ENCODE results near the gene FAM20A.
"Not testable (repeated sequence)": the region's sequence is repeated elsewhere in the genome, so short reads cannot be mapped to it uniquely, and the experiment has no call there.

Gene FAM20A

GRCh38 chr17:68589086-68589485 lies 12.1 kb downstream of the FAM20A start:
- DNase-seq (ENCODE audit: low read depth in 2 of 2): no peak

GRCh38 chr17:68588362-68588761 lies 12.8 kb downstream of the FAM20A start:
- no peak for DNase-seq (ENCODE audit: low read depth in 2 of 2)

- DNase-seq (ENCODE audit: low read depth in 2 of 2): no peak
These were observed 13.3 kb downstream of the FAM20A start for GRCh38 chr17:68587847-68588246.

DNA sequence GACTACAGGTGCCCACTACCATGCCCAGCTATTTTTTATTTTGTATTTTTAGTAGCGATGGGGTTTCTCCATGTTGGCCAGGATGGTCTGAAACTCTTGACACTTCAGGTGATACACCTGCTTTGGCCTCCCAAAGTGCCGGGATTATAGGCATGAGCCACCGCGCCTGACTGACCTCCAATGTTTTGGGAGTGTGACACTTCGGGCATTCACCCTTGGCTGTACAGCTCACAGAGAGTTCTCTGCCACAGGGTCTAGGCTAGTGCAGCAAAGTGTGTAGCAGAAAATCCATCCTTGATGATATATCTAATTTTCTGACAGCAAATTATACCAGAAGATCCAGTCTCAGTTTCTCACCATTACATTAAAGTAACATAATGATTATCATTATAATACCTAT lies 14.1 kb downstream of the FAM20A start:
- DNase-seq (ENCODE audit: low read depth in 2 of 2): no peak

DNA sequence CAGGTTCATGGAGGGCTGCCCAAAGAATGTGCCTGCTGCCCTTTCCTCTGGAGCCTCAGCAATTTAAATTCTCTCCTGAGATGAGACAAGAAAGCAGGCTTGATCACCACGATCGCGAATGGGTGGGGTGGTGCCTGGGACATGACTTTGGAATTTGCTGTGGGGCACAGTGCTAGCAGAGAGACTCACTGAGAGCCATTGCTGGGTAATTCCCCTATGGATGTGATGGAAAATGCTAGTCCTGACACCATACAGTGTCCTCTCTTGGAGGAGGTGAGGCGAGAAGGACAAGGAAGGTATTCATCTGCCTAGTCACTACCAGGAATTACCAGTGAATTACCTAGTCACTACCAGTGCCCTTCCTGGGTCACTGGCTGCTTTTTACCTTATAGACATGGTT lies 15.5 kb downstream of the FAM20A start:
- no peak for DNase-seq (ENCODE audit: low read depth in 2 of 2)

DNA sequence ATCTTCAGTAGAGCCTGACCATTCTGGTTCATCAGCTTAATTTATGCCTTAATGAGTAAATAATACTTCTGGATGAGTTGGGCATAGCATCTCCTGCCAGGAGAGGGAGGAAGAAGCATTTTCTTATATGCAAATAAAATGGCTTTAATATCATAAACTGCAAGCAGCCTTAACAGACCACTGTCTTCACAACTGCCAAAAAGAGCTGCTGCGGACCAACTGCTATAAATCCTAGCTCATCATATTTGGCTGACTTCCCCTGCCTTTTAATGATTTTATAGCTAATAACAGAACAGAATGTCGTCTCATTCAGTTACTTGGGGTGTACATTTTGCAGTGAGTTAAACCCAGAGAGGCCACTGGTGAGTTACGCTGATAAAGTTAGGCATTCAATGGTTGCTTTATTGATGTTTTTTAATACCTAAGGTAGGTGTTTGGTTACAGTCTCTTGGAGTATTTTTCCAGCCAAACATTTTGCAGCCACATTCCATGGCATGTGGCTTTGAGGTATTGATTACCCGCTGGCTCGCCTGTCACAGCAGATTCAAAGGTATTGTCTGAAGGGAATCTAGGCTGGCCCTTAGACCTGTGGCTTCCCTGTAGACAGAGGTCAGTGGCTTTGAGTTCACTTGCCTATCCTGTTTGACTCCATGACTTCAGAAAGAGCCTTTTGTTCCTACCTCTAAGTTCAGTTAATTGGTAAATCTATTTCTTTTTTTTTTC lies 16.4 kb downstream of the FAM20A start:
- no peak for DNase-seq (ENCODE audit: low read depth in 2 of 2)

- DNase-seq (ENCODE audit: low read depth in 2 of 2): not testable (repeated sequence)
These were observed 18.3 kb downstream of the FAM20A start for GRCh38 chr17:68582867-68583266.

- no peak for DNase-seq (ENCODE audit: low read depth in 2 of 2)
These were observed 19.1 kb downstream of the FAM20A start for GRCh38 chr17:68581863-68582645.

DNA sequence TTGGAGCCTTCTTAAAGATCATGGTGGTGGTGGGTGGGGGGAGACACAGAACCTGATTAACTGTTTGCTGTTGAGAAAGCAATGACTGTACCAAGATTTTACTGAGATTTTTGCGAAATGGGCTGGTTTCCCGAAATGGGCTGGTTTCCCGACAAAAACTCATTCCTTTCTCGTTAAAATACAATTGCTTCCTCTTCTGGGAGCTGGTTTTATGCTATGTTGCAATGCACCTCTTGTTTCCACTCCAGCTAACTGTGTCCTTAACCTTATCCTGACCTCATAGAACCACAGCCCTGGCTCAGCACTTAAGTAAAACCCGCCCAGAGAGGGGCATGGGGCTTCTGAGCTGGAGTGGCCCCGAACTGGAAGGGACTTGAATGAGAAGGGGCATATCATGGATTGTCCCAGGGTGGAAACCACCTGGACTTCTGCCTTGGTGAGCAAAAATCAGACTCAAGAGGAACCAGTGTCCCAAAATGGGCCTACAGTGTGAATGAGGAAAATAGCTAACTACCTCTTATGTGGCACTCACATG lies 20.9 kb downstream of the FAM20A start:
- no peak for DNase-seq (ENCODE audit: low read depth in 2 of 2)

DNA sequence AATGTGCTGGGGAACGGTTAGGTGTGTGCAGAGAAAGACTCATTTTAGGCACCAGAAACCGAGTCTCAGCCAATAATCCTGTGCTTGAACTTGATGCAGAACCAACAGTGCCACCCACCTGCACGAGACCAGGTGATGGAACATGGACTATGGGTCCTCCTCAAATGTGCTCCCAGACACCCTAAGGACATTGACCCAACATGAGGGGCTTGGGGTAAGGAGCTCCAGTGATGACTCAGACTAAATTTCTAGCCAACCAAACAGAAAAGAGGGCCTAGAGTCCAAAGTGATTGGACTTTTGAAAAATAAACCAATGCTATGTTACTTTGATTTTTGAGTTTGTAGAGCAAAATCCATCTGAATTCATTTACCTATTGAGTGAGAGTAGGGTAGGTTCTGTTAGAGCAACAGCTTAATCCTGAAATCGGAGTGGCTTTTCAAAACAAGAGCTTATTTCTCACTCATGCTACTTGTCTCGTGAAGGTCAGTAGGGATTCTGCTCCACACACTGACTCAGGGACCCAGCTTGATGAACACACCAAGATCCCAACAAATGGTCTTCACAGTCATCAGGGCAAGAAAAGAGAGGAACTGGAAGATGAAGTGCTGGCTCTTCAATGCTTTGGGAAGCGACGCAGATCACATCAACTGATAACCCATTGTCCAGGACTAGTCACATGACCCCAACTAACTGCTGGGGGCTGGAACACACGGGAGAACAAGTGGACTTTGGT lies 21.8 kb downstream of the FAM20A start:
- no peak for DNase-seq (ENCODE audit: low read depth in 2 of 2)

GRCh38 chr17:68578236-68578635 lies 22.9 kb downstream of the FAM20A start:
- no peak for DNase-seq (ENCODE audit: low read depth in 2 of 2)

- DNase-seq (ENCODE audit: low read depth in 2 of 2): no peak
These were observed 23.7 kb downstream of the FAM20A start for GRCh38 chr17:68577497-68577821.

- DNase-seq (ENCODE audit: low read depth in 2 of 2): no peak
These were observed 24.2 kb downstream of the FAM20A start for GRCh38 chr17:68576811-68577496.

- DNase-seq (ENCODE audit: low read depth in 2 of 2): no peak
These were observed 25.0 kb downstream of the FAM20A start for GRCh38 chr17:68576137-68576536.

DNA sequence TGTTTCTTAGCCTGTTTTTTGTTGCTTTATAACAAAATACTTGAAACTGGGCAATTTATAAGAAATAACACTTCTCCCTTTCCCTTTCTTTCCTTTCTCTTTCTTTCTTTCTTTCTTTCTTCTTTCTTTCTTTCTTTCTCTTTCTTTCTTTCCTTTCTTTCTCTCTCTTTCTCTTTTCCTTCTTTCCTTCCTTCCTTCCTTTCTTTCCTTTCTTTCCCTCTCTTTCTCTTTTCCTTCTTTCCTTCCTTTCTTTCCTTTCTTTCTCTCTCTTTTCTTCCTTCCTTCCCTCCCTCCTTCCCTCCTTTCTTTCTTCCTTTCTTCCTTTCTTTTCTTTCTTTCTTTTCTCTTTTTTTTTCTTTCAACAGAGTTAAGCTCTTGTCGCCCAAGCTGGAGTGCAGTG lies 27.8 kb downstream of the FAM20A start:
- no peak for DNase-seq (ENCODE audit: low read depth in 2 of 2)

- DNase-seq (ENCODE audit: low read depth in 2 of 2): no peak
These were observed 28.9 kb downstream of the FAM20A start for GRCh38 chr17:68572138-68572842.

DNA sequence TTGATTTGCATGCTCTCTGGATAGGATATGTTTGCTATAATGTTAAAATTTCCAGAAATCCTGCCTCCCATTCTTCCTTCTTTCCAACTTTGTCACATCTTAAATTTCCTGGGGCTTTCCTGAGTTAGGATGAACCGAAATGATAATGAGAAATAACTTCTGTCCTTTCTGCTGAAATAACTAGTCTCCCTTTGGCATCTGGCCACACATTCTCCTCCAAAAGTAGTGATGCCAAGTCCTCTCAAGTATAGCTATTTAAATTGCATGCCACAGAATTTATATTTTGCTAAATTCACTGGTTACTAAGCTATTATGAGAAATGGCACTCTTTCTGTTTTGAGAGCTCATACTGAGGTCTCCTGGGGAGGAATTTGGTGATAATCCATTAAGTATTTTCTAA lies 30.6 kb downstream of the FAM20A start:
- DNase-seq (ENCODE audit: low read depth in 2 of 2): no peak

- no peak for DNase-seq (ENCODE audit: low read depth in 2 of 2)
These were observed 31.8 kb downstream of the FAM20A start for GRCh38 chr17:68569346-68569745.

GRCh38 chr17:68568581-68568980 lies 32.6 kb downstream of the FAM20A start:
- no peak for DNase-seq (ENCODE audit: low read depth in 2 of 2)

- DNase-seq (ENCODE audit: low read depth in 2 of 2): no peak
These were observed 33.6 kb downstream of the FAM20A start for GRCh38 chr17:68567581-68567980.

DNA sequence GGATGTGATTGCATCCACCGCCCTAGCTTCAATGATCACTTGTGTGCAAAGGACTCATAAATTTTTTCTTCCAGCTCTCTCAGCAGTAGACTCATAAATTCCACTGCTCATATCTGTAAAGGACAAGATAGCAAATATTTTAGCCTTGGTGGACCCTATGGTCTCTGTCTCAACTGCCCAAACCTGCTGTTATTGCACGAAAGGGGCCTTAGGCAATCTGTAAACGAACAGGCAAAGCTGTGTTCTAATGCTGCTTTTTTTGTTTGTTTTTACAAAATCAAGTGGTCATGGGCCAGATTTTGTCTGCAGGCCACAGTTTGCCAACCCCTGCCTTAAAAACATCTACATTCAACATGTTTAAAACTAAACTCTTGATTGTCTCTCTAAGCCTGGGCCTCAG lies 34.1 kb downstream of the FAM20A start:
- DNase-seq (ENCODE audit: low read depth in 2 of 2): no peak

DNA sequence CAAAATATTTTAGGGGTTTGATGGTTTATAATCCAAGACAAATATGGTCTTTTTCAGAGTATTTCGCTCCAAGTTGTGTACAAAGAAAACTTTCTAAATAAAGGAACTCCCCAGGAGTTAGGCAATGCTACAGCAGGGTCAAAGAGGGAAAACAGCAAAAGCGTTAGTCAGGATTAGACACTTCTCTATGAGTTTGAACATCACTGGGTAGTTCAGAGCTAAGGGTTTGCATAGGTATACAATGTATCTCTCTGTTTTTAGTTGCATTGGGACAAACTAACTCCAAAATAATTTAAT lies 34.8 kb downstream of the FAM20A start:
- no peak for DNase-seq (ENCODE audit: low read depth in 2 of 2)

Data from activated CD8-positive, alpha-beta memory T cell treated with anti-CD3 and anti-CD28 coated beads for 4 hours (primary cell).